NK-92 (cell line): Measurements from ENCODE around the gene FAM177B.

Experiments
- DNase-seq: peaks from one replicate; lab custom pipeline; 2025; ENCODE audit not compliant: unreplicated experiment; lab: John Stamatoyannopoulos, UW

The FAM177B gene

GRCh38 chr1:222784916-222785315, 47.9 kb downstream of the FAM177B start:
- DNase-seq: no peak

GRCh38 chr1:222785529-222785928, 48.5 kb downstream of the FAM177B start:
- DNase-seq: no peak

DNA sequence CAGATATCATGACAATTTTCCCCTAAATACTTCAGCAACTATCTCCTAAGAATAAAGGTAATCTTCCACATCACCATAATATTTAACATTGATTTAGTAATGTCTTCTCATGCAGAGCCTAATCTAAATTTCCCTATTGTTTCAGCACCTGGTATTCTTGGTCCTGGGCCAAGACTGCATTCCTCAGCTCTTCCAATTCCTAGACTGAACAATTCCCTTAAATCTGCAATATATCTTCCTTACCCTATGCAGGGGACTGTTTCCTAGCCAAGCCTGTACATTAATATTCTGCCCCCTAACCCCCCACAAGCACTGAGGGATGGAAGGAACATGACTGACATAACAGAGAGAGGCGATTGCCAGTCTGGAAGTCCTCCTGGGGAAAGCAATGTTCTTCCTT, 49.1 kb downstream of the FAM177B start:
- no peak for DNase-seq

DNA sequence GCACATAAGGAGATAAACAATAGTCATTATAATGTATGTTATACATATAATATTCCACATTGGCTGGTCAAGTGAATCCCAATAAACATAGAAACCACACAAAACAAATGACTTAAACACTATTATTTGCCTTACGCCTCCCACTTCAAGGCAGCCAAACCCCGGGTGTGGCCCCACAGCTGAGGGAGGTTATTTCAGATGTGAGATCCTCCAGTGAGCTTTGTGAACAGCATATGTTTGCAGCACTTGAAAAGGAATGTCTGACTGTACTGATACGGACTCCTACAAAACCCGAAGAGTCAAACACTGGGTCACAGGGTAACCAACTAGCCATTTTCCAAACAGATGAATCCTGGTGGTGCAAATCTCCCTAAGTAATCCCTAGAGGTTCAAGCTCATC, 50.7 kb downstream of the FAM177B start:
- DNase-seq: no peak

DNA sequence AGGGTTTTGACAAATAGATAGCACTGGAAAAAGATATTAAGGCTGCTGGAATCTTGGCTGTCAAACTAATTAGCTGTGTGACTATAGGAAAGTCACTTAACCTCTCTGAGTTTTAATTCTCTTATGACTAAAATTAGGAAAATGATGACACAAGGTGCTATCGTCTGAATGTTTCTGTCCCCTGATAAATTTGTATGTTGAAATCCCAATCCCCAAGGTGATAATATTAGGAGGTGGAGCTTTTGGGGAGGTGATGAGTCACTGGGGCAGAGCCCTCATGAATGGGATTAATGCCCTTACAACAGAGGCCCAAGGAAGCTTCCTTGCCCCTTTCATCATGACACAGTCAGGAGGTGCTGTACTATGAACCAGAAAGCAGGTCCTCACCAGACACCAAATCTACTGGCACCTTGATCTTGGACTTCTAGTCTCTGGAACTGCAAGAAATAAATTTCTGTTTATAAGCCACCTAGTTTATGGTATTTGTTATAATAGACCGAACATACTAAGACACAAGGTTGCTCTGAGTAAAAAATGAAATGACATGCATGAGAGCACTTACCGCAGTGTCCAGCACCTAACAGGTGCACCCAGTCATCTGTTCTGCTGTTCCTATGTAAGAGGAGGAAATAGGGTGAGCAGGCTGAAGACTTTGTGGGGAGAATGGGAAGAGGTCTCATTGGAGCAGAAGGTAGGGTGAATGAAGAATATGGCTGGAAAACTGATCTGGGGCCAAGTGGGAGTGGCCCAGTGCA, 51.6 kb downstream of the FAM177B start:
- DNase-seq: no peak

DNA sequence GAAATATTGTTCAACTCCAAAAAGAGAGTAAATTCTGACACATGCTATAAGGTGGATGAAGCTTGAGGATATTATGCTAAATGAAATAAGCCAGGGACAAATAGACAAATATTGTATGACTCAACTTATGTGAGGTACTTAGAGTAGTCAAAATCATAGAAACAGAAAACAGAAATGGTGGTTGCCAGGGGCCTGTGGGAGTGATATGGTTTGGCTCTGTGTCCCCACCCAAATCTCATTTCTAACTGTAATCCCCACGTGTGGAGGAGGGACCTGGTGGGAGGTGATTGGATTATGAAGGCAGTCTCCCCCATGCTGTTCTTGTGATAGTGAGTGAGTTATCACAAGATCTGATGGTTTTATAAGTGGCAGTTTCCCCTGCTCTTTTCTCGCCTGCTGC, 53.1 kb downstream of the FAM177B start:
- no peak for DNase-seq

DNA sequence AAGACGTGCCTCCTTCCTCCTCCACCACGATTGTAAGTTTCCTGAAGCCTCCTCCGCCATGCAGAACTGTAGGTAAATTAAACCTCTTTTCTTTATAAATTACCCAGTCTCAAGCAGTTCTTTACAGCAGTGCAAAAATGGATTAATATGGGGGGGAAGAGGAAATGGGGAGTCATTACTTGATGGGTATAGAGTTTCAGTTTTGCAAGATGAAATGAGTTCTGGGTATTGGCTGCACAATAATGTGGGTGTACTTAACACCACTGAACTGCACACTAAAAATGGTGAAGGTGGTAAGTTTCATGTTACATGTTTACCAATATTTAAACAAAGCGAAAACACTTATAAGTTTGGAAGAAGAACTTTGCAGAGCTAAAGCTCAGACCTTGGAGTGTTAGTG, 53.5 kb downstream of the FAM177B start:
- no peak for DNase-seq

- no peak for DNase-seq
Observed at GRCh38 chr1:222791006-222791710, 54.2 kb downstream of the FAM177B start.

DNA sequence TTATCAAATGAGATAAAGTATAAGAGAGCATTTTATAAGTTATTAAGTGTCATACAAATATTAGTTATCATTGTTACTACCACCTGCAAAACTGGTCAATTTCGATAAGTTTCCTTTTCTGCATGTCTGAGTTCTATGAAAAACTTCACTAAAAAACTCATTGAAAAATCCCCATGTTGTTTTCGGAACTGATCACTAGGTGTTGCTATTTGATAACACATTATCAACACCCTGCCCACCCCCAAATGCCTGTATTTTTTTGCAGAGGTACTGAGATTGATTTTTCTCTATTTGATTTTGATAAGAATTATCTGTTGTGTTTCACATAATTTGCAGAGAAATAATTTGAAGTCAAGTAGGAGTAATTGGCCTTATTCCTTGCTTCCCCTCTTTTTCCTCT, 55.7 kb downstream of the FAM177B start:
- DNase-seq: no peak

DNA sequence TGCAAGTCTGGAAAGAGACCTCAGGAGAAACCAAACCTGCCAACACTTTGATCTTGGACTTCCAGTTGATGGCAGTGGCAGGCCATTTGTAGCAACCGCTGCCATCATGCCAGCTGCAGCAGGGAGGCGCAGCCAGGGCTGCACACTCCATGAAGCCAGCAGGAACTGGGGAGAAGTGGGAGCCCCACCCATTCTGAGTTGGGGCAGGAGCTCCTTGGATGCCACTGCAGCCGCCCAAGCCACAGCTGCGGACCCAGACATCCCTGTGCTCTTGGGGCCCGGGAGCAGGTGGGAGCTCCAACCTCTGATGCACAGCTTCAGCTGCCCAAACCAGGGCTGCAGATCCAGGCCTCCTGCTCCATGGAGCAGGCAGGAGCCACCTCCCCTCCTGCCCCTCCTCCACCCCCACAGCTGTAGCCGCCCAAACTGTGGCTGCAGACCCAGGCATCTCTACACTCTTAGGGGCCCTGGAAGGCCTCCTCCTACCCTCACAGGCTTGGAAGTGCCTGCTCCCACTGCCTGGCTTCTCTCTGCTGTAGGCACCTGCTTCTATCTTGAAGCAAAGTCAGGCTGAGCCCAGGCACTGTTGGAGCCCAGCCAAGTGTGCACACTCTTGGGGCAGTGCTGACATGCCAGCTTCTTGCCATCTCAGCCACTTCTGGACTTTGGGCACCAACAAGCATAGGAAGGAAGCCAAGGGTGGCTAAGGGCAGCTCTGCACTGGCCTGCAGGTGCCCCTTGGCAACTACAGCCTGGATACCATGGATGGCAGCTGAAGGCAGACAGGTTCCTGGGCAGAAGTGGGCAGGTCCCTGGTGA, 57.9 kb downstream of the FAM177B start:
- DNase-seq: no peak

DNA sequence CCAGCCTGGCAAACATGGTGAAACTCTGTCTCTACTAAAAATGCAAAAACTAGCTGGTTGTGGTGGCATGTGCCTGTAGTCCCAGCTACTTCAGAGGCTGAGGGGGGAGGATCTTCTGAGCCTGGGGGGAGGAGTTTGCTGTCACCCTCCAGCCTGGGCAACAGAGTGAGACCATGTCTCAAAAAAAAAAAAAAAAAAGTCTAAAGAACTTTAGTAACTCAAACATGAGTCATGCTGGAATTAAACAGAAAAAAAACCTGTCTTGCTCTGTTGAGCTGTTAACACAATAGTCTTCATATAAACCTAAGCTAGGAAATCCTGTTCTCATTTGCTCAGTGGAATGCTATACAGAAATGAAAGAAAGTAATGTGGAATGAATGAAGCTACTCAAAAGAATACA, 61.1 kb downstream of the FAM177B start:
- DNase-seq: no peak

DNA sequence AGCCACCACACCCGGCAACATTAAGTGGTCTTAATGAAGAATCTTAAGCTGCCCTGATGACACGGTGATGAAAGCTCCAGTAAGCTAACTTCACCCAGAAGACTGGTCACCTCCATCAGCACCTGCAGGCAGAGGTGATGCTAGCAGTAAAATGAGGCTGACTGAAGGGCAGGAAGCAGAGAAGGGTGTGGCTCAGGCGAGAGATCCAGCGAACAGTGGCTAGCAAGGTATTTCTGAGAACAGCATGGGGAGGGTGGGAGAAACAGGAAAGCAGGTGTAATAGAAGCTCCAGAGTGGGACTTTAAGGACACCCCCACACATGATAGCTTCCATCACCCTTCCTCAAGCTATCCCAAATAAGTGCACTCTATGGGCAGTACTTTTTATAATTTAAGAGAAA, 62.0 kb downstream of the FAM177B start:
- no peak for DNase-seq
